GM12892 (cell line): ENCODE measurements around the gene HTT.

Experiments used
- POLR2A ChIP-seq: IDR thresholded peaks from 2 replicates; pipeline ENCODE4 v1.6.1; 2011; ENCODE audit warnings: low read depth, low read length, control low read depth
- TAF1 ChIP-seq: IDR thresholded peaks from 2 replicates; pipeline ENCODE4 v1.6.1; 2011; ENCODE audit warnings: low read depth, mild to moderate bottlenecking, control low read depth, low read length, borderline replicate concordance

GRCh38 chr4:3043282-3044020 lies 31.0 kb upstream of the HTT start:
- TF ChIP-seq POLR2A (no peak), TAF1 (no peak)
